NCI-H748 (cell line): ENCODE measurements around the gene MARK4.

Source experiments
- DNase-seq: peaks from one replicate; lab custom pipeline; 2025; ENCODE audit not compliant: unreplicated experiment; lab: John Stamatoyannopoulos, UW

The MARK4 gene

DNA sequence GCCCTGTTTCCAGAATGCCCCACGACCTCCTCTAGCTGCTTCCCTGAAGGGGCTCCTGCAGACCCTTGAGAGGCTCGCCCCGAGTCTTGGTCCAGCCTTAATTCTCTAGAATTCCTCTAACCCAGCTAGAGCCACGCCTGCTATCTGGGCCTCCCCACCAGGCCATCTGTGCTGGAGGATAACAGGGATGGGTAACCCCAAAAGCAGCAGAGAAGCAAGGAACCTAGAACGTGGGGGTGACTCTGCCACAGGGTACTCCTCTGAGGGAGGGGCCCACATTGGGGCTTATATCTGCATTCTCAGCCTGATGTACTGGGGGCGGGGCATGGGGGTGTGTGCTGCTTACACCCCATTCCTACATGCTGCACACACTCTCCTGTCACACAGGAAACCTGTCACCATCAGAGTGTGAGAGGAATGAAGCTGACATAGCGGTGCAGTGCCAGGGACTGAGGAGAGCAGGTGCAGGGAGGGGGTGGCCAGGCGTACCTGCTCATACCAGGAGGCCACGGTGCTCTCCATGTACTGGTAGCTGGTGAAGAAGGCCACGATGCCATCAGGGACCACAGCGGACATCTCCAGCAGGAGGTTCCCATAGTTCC lies 103.3 kb downstream of the MARK4 start:
- no peak for DNase-seq
